ACHN (cell line): ENCODE results near the gene MFAP3L.

Experiments
- DNase-seq: peaks from one replicate; pipeline ENCODE4 v3.0.0-alpha.2; 2015
- in situ Hi-C: cut with HindIII; loops from 2 replicates; pipeline ENCODE4 v1.10.0; 2017; ENCODE audit warnings: low sequenced_read_pairs, low pct_ligation_motif_present, low pct_unique_long_range_greater_than_20kb

The MFAP3L gene

GRCh38 chr4:170030121-170030520 lies 3.9 kb upstream of the MFAP3L start:
- no peak for DNase-seq
- in situ Hi-C loops: loop anchor here (25.0 kb wide), 1 partner anchor 218 kb away; no protein-coding TSS in a partner anchor

- in situ Hi-C loops: loop anchor here (25.0 kb wide), 1 partner anchor 215 kb away; no protein-coding TSS in a partner anchor
Observed at GRCh38 chr4:170027181-170027829, 1.1 kb upstream of the MFAP3L start.

GRCh38 chr4:170025523-170026252 lies 507 bp downstream of the MFAP3L start:
- in situ Hi-C loops: loop anchor here (25.0 kb wide), 1 partner anchor 213 kb away; no protein-coding TSS in a partner anchor
- DNase-seq: peak; percentile 6

More at GRCh38 chr4:170027181-170027829, 1.1 kb upstream of the MFAP3L start:
- peak; percentile 90 for DNase-seq

GRCh38 chr4:170022211-170022610 lies 4.0 kb downstream of the MFAP3L start:
- in situ Hi-C loops: no loop called here
- no peak for DNase-seq

- no peak for DNase-seq
- in situ Hi-C loops: no loop called here
Observed at GRCh38 chr4:170017252-170017651, 8.9 kb downstream of the MFAP3L start.

GRCh38 chr4:170015285-170015684 lies 10.9 kb downstream of the MFAP3L start:
- in situ Hi-C loops: no loop called here
- no peak for DNase-seq

- in situ Hi-C loops: no loop called here
- no peak for DNase-seq
Observed at GRCh38 chr4:170014359-170015011, 11.7 kb downstream of the MFAP3L start.

- no peak for DNase-seq
Observed at GRCh38 chr4:170012629-170012958, 13.6 kb downstream of the MFAP3L start.

GRCh38 chr4:170011921-170012628 lies 14.1 kb downstream of the MFAP3L start:
- no peak for DNase-seq
- in situ Hi-C loops: no loop called here

More at GRCh38 chr4:170012629-170012958, 13.6 kb downstream of the MFAP3L start:
- in situ Hi-C loops: no loop called here

- no peak for DNase-seq
- in situ Hi-C loops: no loop called here
Observed at GRCh38 chr4:170009291-170009690, 16.9 kb downstream of the MFAP3L start.

- DNase-seq: no peak
- in situ Hi-C loops: no loop called here
Observed at GRCh38 chr4:170008801-170009200, 17.4 kb downstream of the MFAP3L start.

GRCh38 chr4:170008371-170008770 lies 17.8 kb downstream of the MFAP3L start:
- in situ Hi-C loops: no loop called here
- no peak for DNase-seq

- peak; percentile 10 for DNase-seq
- in situ Hi-C loops: no loop called here
Observed at GRCh38 chr4:170007113-170007512, 19.1 kb downstream of the MFAP3L start.

GRCh38 chr4:170005472-170005871 lies 20.7 kb downstream of the MFAP3L start:
- in situ Hi-C loops: no loop called here
- no peak for DNase-seq

- in situ Hi-C loops: no loop called here
- DNase-seq: no peak
Observed at GRCh38 chr4:170004651-170005295, 21.4 kb downstream of the MFAP3L start.

GRCh38 chr4:170003071-170004070 lies 22.8 kb downstream of the MFAP3L start:
- DNase-seq: no peak
- in situ Hi-C loops: no loop called here

- DNase-seq: no peak
- in situ Hi-C loops: no loop called here
Observed at GRCh38 chr4:170001745-170002267, 24.4 kb downstream of the MFAP3L start.
